CD4-positive, alpha-beta T cell (primary cell): ENCODE measurements around the gene PRKCA. TPM values are rescaled to one million over a fixed set of nuclear protein-coding genes. Genes with fewer than 3 reads are reported as not detected.

Source experiments
- ATAC-seq: fragments of 200-7000 bp; cut with Tn5 transposase; one replicate; pipeline ENCODE4 v1.10.0; 2022; ENCODE audit warnings: mild to moderate bottlenecking; ENCODE audit not compliant: poor library complexity
- CTCF ChIA-PET: fragments of 350-600 bp; sonication (Branson Sonifier 250); formaldehyde crosslinking; loops from one replicate; lab custom pipeline; 2021; ENCODE audit warnings: antibody characterized with exemption, inconsistent platforms; lab: Charles Lee
- POLR2A ChIA-PET: fragments of 350-600 bp; sonication (Branson Sonifier 250); formaldehyde crosslinking; loops from one replicate; lab custom pipeline; 2021; ENCODE audit warnings: antibody characterized with exemption, inconsistent platforms; lab: Charles Lee
- DNase-seq, 14 experiments: peaks; one replicate each; pipeline ENCODE4 v3.0.0-alpha.2; 2013 to 2020; ENCODE audit warnings: mixed read lengths in 2 of 14
- H3K27ac ChIP-seq, 2 donors: one replicate each; pipeline versions ENCODE4 v1.5.1 to v1.7.0; 2013; ENCODE audit warnings: low read length in 2 of 2, low read depth in 1 of 2, mild to moderate bottlenecking in 1 of 2
- H3K27me3 ChIP-seq, 2 experiments: 1 replicate in 1 of 2; 2 replicates in 1 of 2; pipeline versions ENCODE4 v1.6.1 to v1.7.0; 2013; ENCODE audit warnings: low read length in 2 of 2, control low read depth in 1 of 2, mild to moderate bottlenecking in 1 of 2, moderate library complexity in 1 of 2; ENCODE audit not compliant: insufficient read depth in 2 of 2, control insufficient read depth in 1 of 2
- H3K36me3 ChIP-seq: one replicate; pipeline ENCODE4 v1.6.1; 2013; ENCODE audit warnings: low read length, control low read depth; ENCODE audit not compliant: insufficient read depth
- H3K4me1 ChIP-seq: one replicate; pipeline ENCODE4 v1.6.1; 2013; ENCODE audit warnings: low read length, control low read depth; ENCODE audit not compliant: insufficient read depth
- H3K4me3 ChIP-seq: one replicate; pipeline ENCODE4 v1.5.1; 2013; ENCODE audit warnings: mild to moderate bottlenecking, low read length, moderate library complexity
- H3K9me3 ChIP-seq, 2 experiments: 1 replicate in 1 of 2; 2 replicates in 1 of 2; pipeline versions ENCODE4 v1.6.1 to v1.7.0; 2013; ENCODE audit warnings: low read length in 2 of 2, mild to moderate bottlenecking in 2 of 2, control low read depth in 1 of 2, moderate library complexity in 1 of 2; ENCODE audit not compliant: control insufficient read depth in 1 of 2, insufficient read depth in 1 of 2
- H3K27ac Mint-ChIP-seq: one replicate; pipeline ENCODE4 v1.8.0; 2020; ENCODE audit warnings: mixed read lengths
- H3K27me3 Mint-ChIP-seq: one replicate; pipeline ENCODE4 v1.8.0; 2021; ENCODE audit warnings: mixed read lengths
- H3K36me3 Mint-ChIP-seq: one replicate; pipeline ENCODE4 v1.8.0; 2021; ENCODE audit warnings: low read depth, mixed read lengths
- H3K4me1 Mint-ChIP-seq: one replicate; pipeline ENCODE4 v1.8.0; 2021; ENCODE audit warnings: low read depth, mixed read lengths
- H3K4me3 Mint-ChIP-seq: one replicate; pipeline ENCODE4 v1.8.0; 2020; ENCODE audit warnings: mild to moderate bottlenecking, mixed read lengths
- H3K9me3 Mint-ChIP-seq: one replicate; pipeline ENCODE4 v1.8.0; 2020; ENCODE audit warnings: mixed read lengths
- CTCF ChIP-seq: fragments of 200-600 bp; IDR thresholded peaks from one replicate; pipeline ENCODE4 v1.8.0; 2022; ENCODE audit warnings: antibody characterized with exemption, mild to moderate bottlenecking
- intact Hi-C, 2 experiments: fragments of 100-400 bp; cut with DNase I in 1 of 2; cut with micrococcal nuclease in 1 of 2; formaldehyde crosslinking; loops; one replicate each; pipeline versions ENCODE4 v1.15.1 to v1.9.0; 2023 to 2025; cut with DNase I, micrococcal nuclease
- total RNA-seq, 174 experiments: library from RNA in 2 of 174; stranded (reverse) in 2 of 174; gene quantifications; one replicate each; pipeline ENCODE4 v1.2.3 and lab custom pipeline; 2021 to 2026

PRKCA gene
- total RNA-seq, 2 experiments from 2014 or later, result 84.8 to 88.6 TPM

- Histone ChIP-seq H3K27ac (no peak overlapping the region), H3K9me3 (no peaks in the 10 kb centered on the region), H3K4me1 (peaks cover 8% of the 10 kb centered on the region), H3K4me3 (no peak overlapping the region), H3K27me3 (no peaks in the 10 kb centered on the region), H3K36me3 (peaks cover 12% of the 10 kb centered on the region)
- H3K4me3 Mint-ChIP-seq, result no peak overlapping the region
- ChIA-PET CTCF (no interaction called here), POLR2A (no interaction called here)
- H3K4me1 Mint-ChIP-seq, result peaks cover 30% of the 10 kb centered on the region
- DNase-seq (no peak), ATAC-seq (no peak)
- H3K36me3 Mint-ChIP-seq, result peaks cover 34% of the 10 kb centered on the region
- no peak overlapping the region for H3K27ac Mint-ChIP-seq
- intact Hi-C loops, result no loop called here
- TF ChIP-seq CTCF, result no peak
- no peaks in the 10 kb centered on the region for H3K9me3 Mint-ChIP-seq
- H3K27me3 Mint-ChIP-seq, result no peaks in the 10 kb centered on the region
These were observed 335.1 kb downstream of the PRKCA start for GRCh38 chr17:66637491-66637890.

GRCh38 chr17:66638707-66639479 is 336.5 kb downstream of the PRKCA start:
- CTCF ChIA-PET, result no interaction called here
- peaks cover 16% of the 10 kb centered on the region for H3K4me1 Mint-ChIP-seq
- Histone ChIP-seq H3K27ac (no peak overlapping the region), H3K27me3 (no peaks in the 10 kb centered on the region), H3K36me3 (peaks cover 21% of the 10 kb centered on the region), H3K9me3 (no peaks in the 10 kb centered on the region), H3K4me1 (no peaks in the 10 kb centered on the region), H3K4me3 (no peak overlapping the region)
- H3K9me3 Mint-ChIP-seq, result no peaks in the 10 kb centered on the region
- no peaks in the 10 kb centered on the region for H3K27me3 Mint-ChIP-seq
- peaks cover 46% of the 10 kb centered on the region for H3K36me3 Mint-ChIP-seq
- POLR2A ChIA-PET, result no interaction called here
- H3K4me3 Mint-ChIP-seq, result no peak overlapping the region
- no peak for ATAC-seq
- no peak for TF ChIP-seq CTCF
- intact Hi-C loops, result no loop called here
- H3K27ac Mint-ChIP-seq, result no peak overlapping the region
- no peak for DNase-seq

- Mint-ChIP-seq H3K27me3 (no peaks in the 10 kb centered on the region), H3K4me3 (no peak overlapping the region), H3K36me3 (peaks cover 79% of the 10 kb centered on the region), H3K27ac (no peak overlapping the region), H3K9me3 (no peaks in the 10 kb centered on the region), H3K4me1 (peaks cover 6% of the 10 kb centered on the region)
- DNase-seq, result no peak
- H3K4me1 ChIP-seq, result peaks cover 3% of the 10 kb centered on the region
- ChIA-PET CTCF (interaction anchor here (1.6 kb wide), 1 partner anchor 84 kb away, joined by 3 read pairs; no protein-coding TSS in a partner anchor), POLR2A (no interaction called here)
- peaks cover 51% of the 10 kb centered on the region for H3K36me3 ChIP-seq
- intact Hi-C loops, result no loop called here
- H3K4me3 ChIP-seq, result no peak overlapping the region
- no peak overlapping the region for H3K27ac ChIP-seq
- no peak for ATAC-seq
- no peaks in the 10 kb centered on the region for H3K27me3 ChIP-seq
- TF ChIP-seq CTCF, result no peak
- no peaks in the 10 kb centered on the region for H3K9me3 ChIP-seq
These were observed 341.6 kb downstream of the PRKCA start for GRCh38 chr17:66643815-66644710.
